SK-N-SH (cell line): Measurements from ENCODE around the gene GSTM4. TPM values are rescaled to one million over a fixed set of nuclear protein-coding genes. Genes with fewer than 3 reads are reported as not detected.

Source experiments
- CTCF ChIA-PET: fragments of 300-600, 350-600 bp; formaldehyde crosslinking; extraction: SDS; loops from one replicate; lab custom pipeline; 2021; lab: Yijun Ruan, JAX
- POLR2A ChIA-PET: fragments of 350-600 bp; sonication (Branson Sonifier 250); formaldehyde crosslinking; extraction: SDS; loops from one replicate; lab custom pipeline; 2020; ENCODE audit warnings: antibody characterized with exemption, inconsistent platforms; lab: Yijun Ruan, JAX
- DNase-seq: peaks from one replicate; pipeline ENCODE4 v3.0.0; 2012
- H2AFZ ChIP-seq: fragments of 200-600 bp; sonication (generic); 2 replicates; pipeline ENCODE4 v1.8.1; 2016; ENCODE audit warnings: antibody characterized with exemption, mild to moderate bottlenecking, low read depth
- H3F3A ChIP-seq: fragments of 200-600 bp; sonication (generic); replicated peaks from 2 replicates; pipeline ENCODE3; 2016; ENCODE audit warnings: antibody characterized with exemption, mild to moderate bottlenecking; ENCODE audit not compliant: insufficient read depth
- H3K27ac ChIP-seq, 2 experiments: fragments of 200-500 bp in 1 of 2; fragments of 200-600 bp in 1 of 2; sonication (Bioruptor generic) in 1 of 2; sonication (generic), shearing (Covaris generic) in 1 of 2; 2 replicates each; pipeline versions ENCODE4 v1.5.1 to v1.6.1; 2014 to 2016; ENCODE audit warnings: low read depth in 2 of 2, inconsistent platforms in 1 of 2, low read length in 1 of 2, mild to moderate bottlenecking in 1 of 2, mixed read lengths in 1 of 2
- H3K27me3 ChIP-seq: fragments of 200-600 bp; sonication (generic), shearing (Covaris generic); 2 replicates; pipeline ENCODE4 v1.6.1; 2016; ENCODE audit warnings: mixed run types; ENCODE audit not compliant: insufficient read depth
- H3K36me3 ChIP-seq, 2 experiments: fragments of 200-500 bp in 1 of 2; fragments of 200-600 bp in 1 of 2; sonication (Bioruptor generic) in 1 of 2; sonication (generic) in 1 of 2; replicated peaks in 1 of 2; 2 replicates each; pipeline versions ENCODE3 to v1.5.1; 2014 to 2016; ENCODE audit warnings: low read length in 1 of 2, mild to moderate bottlenecking in 1 of 2; ENCODE audit not compliant: insufficient read depth in 2 of 2, control insufficient read depth in 1 of 2
- H3K4me1 ChIP-seq, 2 experiments: fragments of 200-500 bp in 1 of 2; fragments of 200-600 bp in 1 of 2; sonication (Bioruptor generic) in 1 of 2; sonication (generic), shearing (Covaris generic) in 1 of 2; 2 replicates each; pipeline versions ENCODE4 v1.5.1 to v1.6.1; 2014 to 2016; ENCODE audit warnings: low read depth in 1 of 2, low read length in 1 of 2, mixed run types in 1 of 2; ENCODE audit not compliant: insufficient read depth in 2 of 2, control insufficient read depth in 1 of 2
- H3K4me2 ChIP-seq: fragments of 200-600 bp; sonication (generic), shearing (Covaris generic); 2 replicates; pipeline ENCODE4 v1.6.1; 2017; ENCODE audit warnings: mixed run types
- H3K4me3 ChIP-seq, 2 experiments: fragments of 200-500 bp in 1 of 2; fragments of 200-600 bp in 1 of 2; sonication (Bioruptor generic) in 1 of 2; sonication (generic), shearing (Covaris generic) in 1 of 2; 2 replicates each; pipeline versions ENCODE4 v1.5.1 to v1.8.1; 2014 to 2016; ENCODE audit warnings: low read depth in 2 of 2, inconsistent platforms in 1 of 2, low read length in 1 of 2, mild to moderate bottlenecking in 1 of 2, mixed read lengths in 1 of 2, moderate library complexity in 1 of 2
- H3K79me2 ChIP-seq: fragments of 200-600 bp; sonication (generic); 2 replicates; pipeline ENCODE4 v1.8.1; 2017; ENCODE audit warnings: mild to moderate bottlenecking; ENCODE audit not compliant: insufficient read depth
- H3K9ac ChIP-seq: fragments of 200-600 bp; sonication (generic); 2 replicates; pipeline ENCODE4 v1.6.1; 2017; ENCODE audit warnings: mixed run types
- H3K9me2 ChIP-seq: fragments of 200-600 bp; sonication (generic); 2 replicates; pipeline ENCODE4 v1.6.1; 2017; ENCODE audit warnings: mixed run types
- H3K9me3 ChIP-seq: fragments of 200-600 bp; sonication (generic); 2 replicates; pipeline ENCODE4 v1.6.1; 2017; ENCODE audit warnings: mixed run types, mild to moderate bottlenecking, moderate library complexity
- H4K20me1 ChIP-seq: fragments of 200-600 bp; sonication (generic); 2 replicates; pipeline ENCODE4 v1.6.1; 2017; ENCODE audit warnings: mild to moderate bottlenecking, mixed run types; ENCODE audit not compliant: insufficient read depth
- ELF1 ChIP-seq: IDR thresholded peaks from 2 replicates; pipeline ENCODE4 v1.4.0; 2012
- FOXJ3 ChIP-seq: sonication (generic); formaldehyde crosslinking; IDR thresholded peaks from 2 replicates; pipeline ENCODE4 v1.5.1; 2020; ENCODE audit warnings: mild to moderate bottlenecking, missing genetic modification reagents
- GABPA ChIP-seq: IDR thresholded peaks from 2 replicates; pipeline ENCODE4 v1.4.0; 2012; ENCODE audit warnings: low read depth, mild to moderate bottlenecking
- MEF2A ChIP-seq: IDR thresholded peaks from 2 replicates; pipeline ENCODE4 v1.4.0; 2012; ENCODE audit warnings: low read depth, borderline replicate concordance
- MXI1 ChIP-seq: IDR thresholded peaks from 2 replicates; pipeline ENCODE4 v1.6.1; 2012; ENCODE audit warnings: mild to moderate bottlenecking, low read depth, low read length, improper control_type of control experiment
- SIN3A ChIP-seq: IDR thresholded peaks from 2 replicates; pipeline ENCODE4 v1.6.1; 2012; ENCODE audit warnings: low read depth, mild to moderate bottlenecking, low read length, moderate library complexity, borderline replicate concordance
- TAF1 ChIP-seq: IDR thresholded peaks from 2 replicates; pipeline ENCODE4 v1.6.1; 2012; ENCODE audit warnings: low read depth, mild to moderate bottlenecking, low read length, moderate library complexity, borderline replicate concordance
- TEAD4 ChIP-seq: IDR thresholded peaks from 2 replicates; pipeline ENCODE4 v1.4.0; 2012; ENCODE audit warnings: mild to moderate bottlenecking, borderline replicate concordance; ENCODE audit not compliant: insufficient read depth
- YY1 ChIP-seq: IDR thresholded peaks from 2 replicates; pipeline ENCODE4 v1.4.0; 2012; ENCODE audit warnings: low read depth, mild to moderate bottlenecking
- WGBS: methylation state at CpG from one replicate; pipeline ENCODE4 v1.1.6; 2017; ENCODE audit warnings: low lambda C conversion rate; 5-methylcytosine and 5-hydroxymethylcytosine counted together
- polyA plus RNA-seq, 3 experiments: library from polyadenylated mRNA; depleted of rRNA; stranded (reverse); fragments of >200 nt; gene quantifications; 2 replicates each; pipeline ENCODE4 v1.2.3, GENCODE V29; 2012
- TF ChIP-seq, protein P1 (sequence below): fragments of 200-600 bp; sonication (generic); IDR thresholded peaks from 2 replicates; pipeline ENCODE4 v1.6.1; 2017; ENCODE audit warnings: antibody characterized with exemption, mild to moderate bottlenecking, moderate library complexity
- TF ChIP-seq, protein P2 (sequence below): IDR thresholded peaks from 2 replicates; pipeline ENCODE4 v1.4.0; 2012; ENCODE audit warnings: low read depth
- TF ChIP-seq, protein P3 (sequence below): IDR thresholded peaks from 2 replicates; pipeline ENCODE4; 2012

The GSTM4 gene
- 34.2 and 36.1 TPM in 2 replicates for polyA plus RNA-seq (2012; rRNA removed)
- 25.0 and 27.9 TPM in 2 replicates for polyA plus RNA-seq (2012; cell fraction: cytosol; rRNA removed)
- polyA plus RNA-seq (2012; cell fraction: nucleus; rRNA removed): 35.2 and 36.6 TPM in 2 replicates

DNA sequence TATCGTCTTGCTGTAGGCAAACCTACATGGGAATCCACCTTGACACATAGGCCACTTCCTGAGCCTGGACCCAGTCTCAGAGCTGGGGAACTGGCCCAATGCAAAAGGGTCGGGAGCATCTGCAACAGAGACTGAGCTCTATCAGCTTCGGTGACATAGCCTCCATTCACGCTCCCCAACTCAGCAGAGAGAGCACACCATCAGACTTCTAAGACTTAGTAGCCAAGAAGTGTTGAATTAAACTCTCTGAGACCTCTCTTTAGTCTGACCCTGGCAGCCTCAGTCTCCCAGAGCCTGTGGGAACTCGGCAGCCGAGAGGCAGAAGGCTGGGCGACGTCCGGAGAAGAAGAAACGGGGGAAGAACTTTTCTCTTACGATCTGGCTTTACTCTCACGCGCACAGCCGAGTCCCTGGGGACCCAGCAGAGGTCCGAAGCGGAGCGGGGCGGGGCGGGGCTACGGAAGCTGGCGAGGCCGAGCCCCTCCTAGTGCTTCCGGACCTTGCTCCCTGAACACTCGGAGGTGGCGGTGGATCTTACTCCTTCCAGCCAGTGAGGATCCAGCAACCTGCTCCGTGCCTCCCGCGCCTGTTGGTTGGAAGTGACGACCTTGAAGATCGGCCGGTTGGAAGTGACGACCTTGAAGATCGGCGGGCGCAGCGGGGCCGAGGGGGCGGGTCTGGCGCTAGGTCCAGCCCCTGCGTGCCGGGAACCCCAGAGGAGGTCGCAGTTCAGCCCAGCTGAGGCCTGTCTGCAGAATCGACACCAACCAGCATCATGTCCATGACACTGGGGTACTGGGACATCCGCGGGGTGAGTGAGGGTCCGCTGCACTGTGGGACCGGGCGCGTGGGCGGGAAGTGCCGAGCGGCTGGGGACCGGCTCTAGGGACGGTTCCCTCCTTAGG lies at the start of gene GSTM4:
Gene GSTM4, plus strand, starts transcription at position 485 of the 905 bp plus-strand sequence. Its CDS starts 291 bp downstream, at position 776.
- peak within 1 kb of the TSS; percentile 97 for H2AFZ ChIP-seq
- peak within 1 kb of the TSS; percentile 84 for H3K4me2 ChIP-seq
- peaks cover 0 to 7% of the 10 kb centered on the region in 2 experiments for H3K36me3 ChIP-seq
- peak within 1 kb of the TSS; percentile 69 to 72 for H3K4me3 ChIP-seq
- peak; percentile 89 for DNase-seq
- H3K27ac ChIP-seq: peak within 1 kb of the TSS; percentile 41 to 83; a peak in 3 of 4 replicates
- no peaks in the 10 kb centered on the region for H3K9me2 ChIP-seq
- peaks cover 12% of the 10 kb centered on the region in 2 experiments; a peak in 3 of 4 replicates for H3K4me1 ChIP-seq
- ChIA-PET CTCF (interaction anchor here (0.7 to 4.0 kb wide), 16 partner anchors 10 to 507 kb away, joined by 3 to 29 read pairs (median 5); partner anchors contain the start of gene AHCYL1), POLR2A (interaction anchor here (0.7 to 3.3 kb wide), 2 partner anchors 16 to 108 kb away, joined by 4 to 13 read pairs; partner anchors contain the start of gene GNAI3)
- no peaks in the 10 kb centered on the region for H4K20me1 ChIP-seq
- H3F3A ChIP-seq: no peaks in the 10 kb centered on the region
- H3K27me3 ChIP-seq: no peaks in the 10 kb centered on the region
- H3K9me3 ChIP-seq: no peaks in the 10 kb centered on the region
- peak within 1 kb of the TSS; percentile 68 for H3K9ac ChIP-seq
- TF ChIP-seq, protein P1, sequence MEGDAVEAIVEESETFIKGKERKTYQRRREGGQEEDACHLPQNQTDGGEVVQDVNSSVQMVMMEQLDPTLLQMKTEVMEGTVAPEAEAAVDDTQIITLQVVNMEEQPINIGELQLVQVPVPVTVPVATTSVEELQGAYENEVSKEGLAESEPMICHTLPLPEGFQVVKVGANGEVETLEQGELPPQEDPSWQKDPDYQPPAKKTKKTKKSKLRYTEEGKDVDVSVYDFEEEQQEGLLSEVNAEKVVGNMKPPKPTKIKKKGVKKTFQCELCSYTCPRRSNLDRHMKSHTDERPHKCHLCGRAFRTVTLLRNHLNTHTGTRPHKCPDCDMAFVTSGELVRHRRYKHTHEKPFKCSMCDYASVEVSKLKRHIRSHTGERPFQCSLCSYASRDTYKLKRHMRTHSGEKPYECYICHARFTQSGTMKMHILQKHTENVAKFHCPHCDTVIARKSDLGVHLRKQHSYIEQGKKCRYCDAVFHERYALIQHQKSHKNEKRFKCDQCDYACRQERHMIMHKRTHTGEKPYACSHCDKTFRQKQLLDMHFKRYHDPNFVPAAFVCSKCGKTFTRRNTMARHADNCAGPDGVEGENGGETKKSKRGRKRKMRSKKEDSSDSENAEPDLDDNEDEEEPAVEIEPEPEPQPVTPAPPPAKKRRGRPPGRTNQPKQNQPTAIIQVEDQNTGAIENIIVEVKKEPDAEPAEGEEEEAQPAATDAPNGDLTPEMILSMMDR: peak; percentile 20; the same call in 1 of the 2 replicates
- TF ChIP-seq ELF1 (peak; percentile 66; the same call in 1 of the 2 replicates), SIN3A (no peak), FOXJ3 (CRISPR knock-in tag) (no peak), TAF1 (0 out of 2 replicates have a peak, but pooled peaks have one; percentile 37), MXI1 (peak; percentile 13; the same call in 1 of the 2 replicates), GABPA (peak; percentile 42)
- TF ChIP-seq, protein P2, sequence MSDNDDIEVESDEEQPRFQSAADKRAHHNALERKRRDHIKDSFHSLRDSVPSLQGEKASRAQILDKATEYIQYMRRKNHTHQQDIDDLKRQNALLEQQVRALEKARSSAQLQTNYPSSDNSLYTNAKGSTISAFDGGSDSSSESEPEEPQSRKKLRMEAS: peak; percentile 29
- TF ChIP-seq, protein P3, sequence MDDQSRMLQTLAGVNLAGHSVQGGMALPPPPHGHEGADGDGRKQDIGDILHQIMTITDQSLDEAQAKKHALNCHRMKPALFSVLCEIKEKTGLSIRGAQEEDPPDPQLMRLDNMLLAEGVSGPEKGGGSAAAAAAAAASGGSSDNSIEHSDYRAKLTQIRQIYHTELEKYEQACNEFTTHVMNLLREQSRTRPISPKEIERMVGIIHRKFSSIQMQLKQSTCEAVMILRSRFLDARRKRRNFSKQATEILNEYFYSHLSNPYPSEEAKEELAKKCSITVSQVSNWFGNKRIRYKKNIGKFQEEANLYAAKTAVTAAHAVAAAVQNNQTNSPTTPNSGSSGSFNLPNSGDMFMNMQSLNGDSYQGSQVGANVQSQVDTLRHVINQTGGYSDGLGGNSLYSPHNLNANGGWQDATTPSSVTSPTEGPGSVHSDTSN: peak; percentile 27; the same call in 1 of the 2 replicates
- no peaks in the 10 kb centered on the region for H3K79me2 ChIP-seq
- 7% methylated on average over 14 of the region's 54 CpGs for WGBS

DNA sequence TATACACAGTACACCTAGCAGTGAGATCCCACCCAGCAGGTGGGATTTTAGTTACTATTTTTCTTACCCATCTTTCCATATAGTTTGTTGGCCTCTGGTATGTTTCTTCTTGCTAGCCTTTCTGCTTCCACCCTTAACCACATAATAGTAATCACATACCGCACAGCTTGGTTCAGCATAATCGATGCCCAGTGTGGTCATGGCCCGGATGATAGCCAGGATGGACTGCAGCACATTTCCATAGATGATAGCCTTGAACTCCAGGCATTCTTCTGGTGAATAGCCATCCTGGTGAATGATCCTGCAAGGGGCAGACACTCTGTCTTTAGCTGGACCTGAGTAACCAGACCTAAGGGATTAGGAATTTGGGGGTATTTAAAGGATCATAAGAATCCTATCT lies 46.0 kb upstream of the GSTM4 start:
- WGBS: 96% methylated on average over 3 of the region's 3 CpGs
- CTCF ChIA-PET: interaction anchor here (0.7 to 0.9 kb wide), 3 partner anchors 13 to 30 kb away, joined by 3 to 5 read pairs (median 5); no protein-coding TSS in a partner anchor
- no peak for DNase-seq

More for the DNA sequence above, 46.0 kb upstream of the GSTM4 start:
- Histone ChIP-seq H3K9me3 (no peaks in the 10 kb centered on the region), H3K9me2 (no peaks in the 10 kb centered on the region), H3K27me3 (no peaks in the 10 kb centered on the region), H3K4me1 (peaks cover 0 to 5% of the 10 kb centered on the region in 2 experiments; a peak in 1 of 4 replicates), H3K4me2 (no peak overlapping the region), H3K27ac (no peak overlapping the region; a peak in 1 of 4 replicates), H3K36me3 (peaks cover 3 to 13% of the 10 kb centered on the region in 2 experiments), H3K9ac (no peak overlapping the region), H3K4me3 (no peak overlapping the region), H3K79me2 (no peaks in the 10 kb centered on the region), H2AFZ (no peak overlapping the region), H4K20me1 (no peaks in the 10 kb centered on the region), H3F3A (peaks cover 10% of the 10 kb centered on the region)
- POLR2A ChIA-PET: no interaction called here
- TF ChIP-seq TEAD4: no peak
- no peak for TF ChIP-seq YY1
- no peak for TF ChIP-seq MEF2A
